Body of pancreas (tissue), 4 donors: Measurements from ENCODE around the gene SLC22A4. TPM values are rescaled to one million over a fixed set of nuclear protein-coding genes. Genes with fewer than 3 reads are reported as not detected.

Experiments used
- ATAC-seq: fragments of 150-250 bp; one replicate; pipeline ENCODE4 v1.9.1; 2016
- DNase-seq, 4 donors: peaks; one replicate each; pipeline ENCODE4 v3.0.0-alpha.2; 2019
- H3K27ac ChIP-seq, 4 donors: fragments of 200-600 bp; sonication (generic); 1 replicate in 3 of 4; 2 replicates in 1 of 4; pipeline versions ENCODE4 v1.5.1 to v1.6.1; 2016 to 2019; ENCODE audit warnings: mild to moderate bottlenecking in 1 of 4, mixed read lengths in 1 of 4, moderate library complexity in 1 of 4
- H3K27me3 ChIP-seq, 2 donors: fragments of 200-600 bp; sonication (generic); one replicate each; pipeline ENCODE4 v1.6.0; 2016; ENCODE audit warnings: mild to moderate bottlenecking in 1 of 2
- H3K36me3 ChIP-seq, 2 donors: fragments of 200-600 bp; sonication (generic); replicated peaks in 1 of 2; 2 replicates each; pipeline ENCODE4 v1.5.1; 2016; ENCODE audit warnings: low read depth in 2 of 2; ENCODE audit not compliant: insufficient read depth in 1 of 2
- H3K4me1 ChIP-seq: fragments of 200-600 bp; sonication (generic); one replicate; pipeline ENCODE4 v1.6.0; 2016
- H3K4me3 ChIP-seq, 2 donors: fragments of 200-600 bp; sonication (generic); 1 replicate in 1 of 2; 2 replicates in 1 of 2; pipeline ENCODE4 v1.5.1; 2016 to 2019
- H3K9me3 ChIP-seq, 3 donors: fragments of 200-600 bp; sonication (generic); 1 replicate in 2 of 3; 2 replicates in 1 of 3; pipeline ENCODE4 v1.5.1; 2016
- POLR2A ChIP-seq, 3 donors: fragments of 450-650 bp; IDR thresholded peaks; one replicate each; pipeline ENCODE4 v1.6.1; 2016; ENCODE audit warnings: antibody characterized with exemption in 3 of 3, mild to moderate bottlenecking in 2 of 3
- WGBS, 2 donors: methylation state at CpG; one replicate each; pipeline ENCODE4 v1.1.5; 2017; 5-methylcytosine and 5-hydroxymethylcytosine counted together
- intact Hi-C: fragments of 100-400 bp; cut with DNase I; formaldehyde crosslinking; loops from one replicate; pipeline ENCODE4 v1.15.1; 2023
- total RNA-seq, 2 donors: library from RNA; depleted of rRNA; stranded (reverse); fragments of >200 nt; gene quantifications; one replicate each; pipeline ENCODE4 v1.1.0, GENCODE V29; 2016
- TF ChIP-seq, protein P1 (sequence below), 7 experiments: fragments of 450-650 bp in 4 of 7; fragments of 200-600 bp in 3 of 7; sonication (generic) in 3 of 7; IDR thresholded peaks; one replicate each; pipeline ENCODE4 v1.5.1; 2016 to 2019; ENCODE audit warnings: antibody characterized with exemption in 7 of 7

SLC22A4 gene
- total RNA-seq, 2 donors from 2014 or later, result not detected

DNA sequence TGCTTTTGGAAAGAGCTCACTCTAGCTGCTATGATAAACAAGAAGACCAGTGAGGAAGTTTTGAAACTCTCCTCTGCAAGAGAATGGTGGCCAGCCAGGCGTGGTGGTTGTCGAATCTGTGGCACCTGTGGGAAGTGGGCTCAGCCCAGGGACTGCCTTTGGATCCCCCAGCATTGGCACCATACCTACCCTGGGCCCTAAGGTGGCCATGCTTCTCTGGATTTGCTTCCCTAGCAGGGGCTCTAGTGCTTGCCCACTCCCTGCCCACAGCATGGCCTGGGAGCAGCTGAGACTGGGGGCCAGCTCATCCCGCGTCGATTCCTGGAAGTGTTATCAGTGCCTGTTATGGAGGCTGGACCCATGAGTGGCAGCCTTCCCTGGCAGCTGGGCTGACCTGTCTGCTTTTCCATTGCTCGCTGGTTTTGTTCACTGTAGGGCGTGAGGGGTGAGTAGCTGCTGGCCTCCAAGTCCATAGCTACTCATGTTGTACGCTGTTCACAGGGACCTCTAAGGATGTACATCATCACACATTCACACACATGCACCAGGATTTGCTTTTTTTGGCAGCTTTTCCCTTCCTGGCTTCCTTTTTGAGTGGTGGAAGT, 2.3 kb downstream of the SLC22A4 start:
- DNase-seq, result no peak
- intact Hi-C loops, result no loop called here
- no peaks in the 10 kb centered on the region for H3K36me3 ChIP-seq
- no peaks in the 10 kb centered on the region for H3K27me3 ChIP-seq
- H3K9me3 ChIP-seq, result no peaks in the 10 kb centered on the region
- peaks cover 21% of the 10 kb centered on the region for H3K4me1 ChIP-seq
- H3K4me3 ChIP-seq, result no peak overlapping the region
- ATAC-seq, result no peak
- TF ChIP-seq, protein P1, sequence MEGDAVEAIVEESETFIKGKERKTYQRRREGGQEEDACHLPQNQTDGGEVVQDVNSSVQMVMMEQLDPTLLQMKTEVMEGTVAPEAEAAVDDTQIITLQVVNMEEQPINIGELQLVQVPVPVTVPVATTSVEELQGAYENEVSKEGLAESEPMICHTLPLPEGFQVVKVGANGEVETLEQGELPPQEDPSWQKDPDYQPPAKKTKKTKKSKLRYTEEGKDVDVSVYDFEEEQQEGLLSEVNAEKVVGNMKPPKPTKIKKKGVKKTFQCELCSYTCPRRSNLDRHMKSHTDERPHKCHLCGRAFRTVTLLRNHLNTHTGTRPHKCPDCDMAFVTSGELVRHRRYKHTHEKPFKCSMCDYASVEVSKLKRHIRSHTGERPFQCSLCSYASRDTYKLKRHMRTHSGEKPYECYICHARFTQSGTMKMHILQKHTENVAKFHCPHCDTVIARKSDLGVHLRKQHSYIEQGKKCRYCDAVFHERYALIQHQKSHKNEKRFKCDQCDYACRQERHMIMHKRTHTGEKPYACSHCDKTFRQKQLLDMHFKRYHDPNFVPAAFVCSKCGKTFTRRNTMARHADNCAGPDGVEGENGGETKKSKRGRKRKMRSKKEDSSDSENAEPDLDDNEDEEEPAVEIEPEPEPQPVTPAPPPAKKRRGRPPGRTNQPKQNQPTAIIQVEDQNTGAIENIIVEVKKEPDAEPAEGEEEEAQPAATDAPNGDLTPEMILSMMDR (IDR thresholded peaks at IDR 0.05), result no peak
- TF ChIP-seq POLR2A (IDR thresholded peaks at IDR 0.05), result no peak
- no peak overlapping the region for H3K27ac ChIP-seq
- 76 to 92% methylated on average over 3 to 8 of the region's 8 CpGs for WGBS, 2 donors

DNA sequence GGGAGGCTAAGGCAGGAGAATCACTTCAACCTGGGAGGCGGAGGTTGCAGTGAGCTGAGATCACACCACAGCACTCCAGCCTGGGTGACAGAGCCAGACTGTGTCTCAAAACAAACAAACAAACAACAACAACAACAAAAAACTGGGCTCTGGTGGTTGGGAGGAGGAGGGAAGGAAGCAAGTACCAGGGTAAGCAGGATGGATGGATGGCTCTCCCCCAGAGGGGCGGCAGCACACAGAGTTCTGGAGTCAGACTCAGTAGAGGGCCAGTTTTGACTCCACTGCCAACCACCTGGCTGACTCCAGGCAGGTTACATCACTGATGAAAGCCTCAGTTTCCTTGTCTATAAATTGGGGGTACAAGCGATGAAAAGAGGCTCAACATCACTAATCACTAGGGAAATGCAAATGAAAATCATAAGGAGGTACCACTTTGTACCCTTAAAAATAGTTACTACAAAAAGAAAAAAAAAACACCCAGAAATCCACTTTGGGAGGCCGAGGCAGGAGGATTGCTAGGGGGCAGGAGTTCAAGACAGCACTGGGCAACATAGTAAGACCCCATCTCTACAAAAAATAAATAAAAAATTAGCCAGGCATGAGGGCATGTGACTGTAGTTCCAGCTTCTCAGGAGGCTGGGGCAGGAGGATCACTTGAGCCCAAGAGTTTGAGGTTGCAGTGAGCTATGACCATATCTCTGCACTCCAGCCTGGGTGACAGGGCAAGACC, 3.2 kb downstream of the SLC22A4 start:
- Histone ChIP-seq H3K9me3 (no peaks in the 10 kb centered on the region), H3K4me3 (no peak overlapping the region), H3K36me3 (no peaks in the 10 kb centered on the region), H3K27me3 (no peaks in the 10 kb centered on the region), H3K27ac (no peak overlapping the region), H3K4me1 (peaks cover 21% of the 10 kb centered on the region)
- 91 to 94% methylated on average over 4 of the region's 4 CpGs for WGBS, 2 donors
- no peak for ATAC-seq
- intact Hi-C loops, result no loop called here
- no peak for DNase-seq
- TF ChIP-seq, protein P1 (IDR thresholded peaks at IDR 0.05), result no peak
- no peak for TF ChIP-seq POLR2A (IDR thresholded peaks at IDR 0.05)

DNA sequence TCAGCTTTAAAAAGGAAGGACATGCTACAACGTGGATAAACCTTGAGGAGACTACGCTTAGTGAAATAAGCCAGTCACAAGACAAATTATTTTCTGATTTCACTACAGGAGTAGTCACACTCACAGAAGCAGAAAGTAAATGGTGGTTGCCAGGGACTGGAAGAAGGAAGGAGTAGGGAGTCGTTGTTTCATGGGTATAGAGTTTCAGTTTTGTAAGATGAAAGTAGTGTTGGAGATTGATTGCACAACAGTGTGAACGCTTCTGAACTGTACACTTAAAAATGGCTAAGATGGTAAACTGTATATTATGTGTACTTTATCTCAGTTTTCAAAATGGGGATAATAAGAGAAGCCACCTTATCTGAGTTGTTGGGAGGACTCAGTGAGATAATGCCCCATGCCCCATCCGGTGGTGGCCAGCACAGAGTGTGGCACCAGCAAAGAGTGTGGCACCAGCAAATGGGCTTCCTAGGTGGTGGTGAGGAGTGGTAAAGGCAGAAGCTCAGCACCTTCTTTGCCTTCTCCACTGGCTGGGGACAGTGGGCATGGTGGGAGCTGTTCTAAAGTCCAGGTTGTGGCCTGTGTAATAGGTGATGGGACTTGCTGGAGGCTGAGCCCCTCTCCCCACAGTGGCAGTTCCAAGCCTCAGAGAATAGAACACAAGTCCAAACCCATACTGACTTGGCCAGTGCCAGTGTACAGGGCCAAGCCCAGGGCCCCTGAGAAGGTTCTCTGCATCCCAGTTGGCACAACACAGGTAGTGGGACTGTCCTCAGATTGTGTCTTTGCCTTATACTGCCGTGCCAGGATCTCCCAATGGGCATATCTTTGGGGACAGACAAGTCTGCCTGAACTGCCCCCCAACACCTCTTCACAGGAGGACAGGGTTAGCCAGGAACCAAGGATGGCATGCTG, 4.4 kb downstream of the SLC22A4 start:
- no peak for DNase-seq
- H3K4me1 ChIP-seq, result peaks cover 13% of the 10 kb centered on the region
- H3K36me3 ChIP-seq, result no peaks in the 10 kb centered on the region
- TF ChIP-seq, protein P1 (IDR thresholded peaks at IDR 0.05), result no peak
- TF ChIP-seq POLR2A (IDR thresholded peaks at IDR 0.05), result no peak
- H3K9me3 ChIP-seq, result no peaks in the 10 kb centered on the region
- intact Hi-C loops, result no loop called here
- H3K27ac ChIP-seq, result no peak overlapping the region
- 61 to 75% methylated on average over 6 of the region's 6 CpGs for WGBS, 2 donors
- no peaks in the 10 kb centered on the region for H3K27me3 ChIP-seq
- no peak for ATAC-seq
- no peak overlapping the region for H3K4me3 ChIP-seq

DNA sequence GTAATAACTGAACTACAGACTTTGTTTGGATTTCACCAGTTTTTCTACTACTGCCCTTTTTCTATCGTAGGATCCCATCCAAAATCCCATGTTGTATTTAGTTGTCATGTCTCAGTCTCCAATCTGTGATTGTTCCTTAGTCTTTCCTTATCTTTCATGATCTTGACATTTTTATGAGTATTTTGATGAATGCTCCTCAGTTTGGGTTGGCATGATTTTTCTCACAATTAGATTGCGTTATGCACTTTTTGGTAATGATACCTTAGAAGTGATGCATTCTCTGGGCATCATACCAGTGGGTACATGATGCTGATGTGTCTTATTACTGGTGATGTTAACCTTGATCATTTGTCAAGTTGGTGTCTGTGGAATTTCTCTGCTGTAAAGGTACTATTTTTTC, 5.7 kb downstream of the SLC22A4 start:
- TF ChIP-seq, protein P1 (IDR thresholded peaks at IDR 0.05), result no peak
- TF ChIP-seq POLR2A (IDR thresholded peaks at IDR 0.05), result no peak
- H3K9me3 ChIP-seq, result no peaks in the 10 kb centered on the region
- H3K4me3 ChIP-seq, result no peak overlapping the region
- peaks cover 6% of the 10 kb centered on the region for H3K4me1 ChIP-seq
- intact Hi-C loops, result no loop called here
- 61 to 64% methylated on average over 2 of the region's 2 CpGs for WGBS, 2 donors
- H3K27ac ChIP-seq, result no peak overlapping the region
- no peaks in the 10 kb centered on the region for H3K36me3 ChIP-seq
- ATAC-seq (no peak), DNase-seq (no peak)
- H3K27me3 ChIP-seq, result no peaks in the 10 kb centered on the region
